Ascending aorta (tissue), 2 donors: ENCODE results near the gene ERCC6L. TPM values are rescaled to one million over a fixed set of nuclear protein-coding genes. Genes with fewer than 3 reads are reported as not detected.

Experiments
- DNase-seq, 2 donors: peaks; one replicate each; pipeline ENCODE4 v3.0.0-alpha.2; 2019; ENCODE audit warnings: low spot score in 2 of 2
- H3K27ac ChIP-seq, 2 donors: fragments of 200-600 bp; sonication (generic); one replicate each; pipeline ENCODE4 v1.5.1; 2016 to 2017; ENCODE audit warnings: mild to moderate bottlenecking in 1 of 2
- H3K27me3 ChIP-seq: fragments of 200-600 bp; sonication (generic); one replicate; pipeline ENCODE4 v1.5.1; 2017
- H3K36me3 ChIP-seq, 2 donors: fragments of 200-600 bp; sonication (generic); one replicate each; pipeline ENCODE4 v1.5.1; 2016
- H3K4me1 ChIP-seq, 2 donors: fragments of 200-600 bp; sonication (generic); one replicate each; pipeline ENCODE4 v1.5.1; 2016 to 2017; ENCODE audit warnings: mild to moderate bottlenecking in 1 of 2
- H3K4me3 ChIP-seq, 2 donors: fragments of 200-600 bp; sonication (generic); one replicate each; pipeline ENCODE4 v1.5.1; 2016 to 2017; ENCODE audit warnings: mild to moderate bottlenecking in 1 of 2
- H3K9me3 ChIP-seq, 2 donors: fragments of 200-600 bp; sonication (generic); one replicate each; pipeline ENCODE4 v1.5.1; 2016
- CTCF ChIP-seq, 3 experiments: fragments of 200-600 bp in 2 of 3; fragments of 450-650 bp in 1 of 3; sonication (generic) in 2 of 3; IDR thresholded peaks; one replicate each; pipeline ENCODE4 v1.5.1; 2016 to 2019; ENCODE audit warnings: antibody characterized with exemption in 3 of 3, mild to moderate bottlenecking in 1 of 3, moderate library complexity in 1 of 3
- intact Hi-C: fragments of 100-400 bp; cut with DNase I; formaldehyde crosslinking; loops from one replicate; pipeline ENCODE4 v1.15.1; 2023
- total RNA-seq: library from RNA; depleted of rRNA; stranded (reverse); fragments of >200 nt; gene quantifications from one replicate; pipeline ENCODE4 v1.1.0, GENCODE V29; 2016

The ERCC6L gene
- total RNA-seq, 1 donor from 2014 or later, result not detected

- H3K4me1 ChIP-seq, result no peaks in the 10 kb centered on the region
- no peaks in the 10 kb centered on the region for H3K9me3 ChIP-seq
- no peak overlapping the region for H3K4me3 ChIP-seq
- no peaks in the 10 kb centered on the region for H3K36me3 ChIP-seq
- TF ChIP-seq CTCF (IDR thresholded peaks at IDR 0.05), result no peak
- intact Hi-C loops, result no loop called here
- H3K27me3 ChIP-seq, result no peaks in the 10 kb centered on the region
- no peak for DNase-seq
- no peak overlapping the region for H3K27ac ChIP-seq
Measured at GRCh38 chrX:72165551-72165950, 73.3 kb downstream of the ERCC6L start.

GRCh38 chrX:72159769-72160168, 79.1 kb downstream of the ERCC6L start:
- DNase-seq, result no peak
- Histone ChIP-seq H3K4me3 (no peak overlapping the region), H3K4me1 (no peaks in the 10 kb centered on the region), H3K27me3 (no peaks in the 10 kb centered on the region), H3K36me3 (no peaks in the 10 kb centered on the region), H3K27ac (no peak overlapping the region), H3K9me3 (no peaks in the 10 kb centered on the region)
- no peak for TF ChIP-seq CTCF (IDR thresholded peaks at IDR 0.05)
- intact Hi-C loops, result no loop called here

- Histone ChIP-seq H3K36me3 (no peaks in the 10 kb centered on the region), H3K4me1 (no peaks in the 10 kb centered on the region), H3K9me3 (no peaks in the 10 kb centered on the region), H3K27me3 (no peaks in the 10 kb centered on the region), H3K4me3 (no peak overlapping the region), H3K27ac (no peak overlapping the region)
- no peak for DNase-seq
- no peak for TF ChIP-seq CTCF (IDR thresholded peaks at IDR 0.05)
- intact Hi-C loops, result no loop called here
Measured at GRCh38 chrX:72158773-72159172, 80.1 kb downstream of the ERCC6L start.

Other genes starting within 250 kb of the ERCC6L start
- gene RTL5, start 107.1 kb downstream of the ERCC6L start, total RNA-seq, result 17.1 TPM
- 3.6 TPM for gene PIN4, start 57.3 kb downstream of the ERCC6L start, total RNA-seq
- gene RPS4X, start 38.2 kb upstream of the ERCC6L start, total RNA-seq, result 476 TPM
- not detected for gene CITED1, start 66.9 kb upstream of the ERCC6L start, total RNA-seq